ENCODE measurements around the gene TSPEAR.
"Not testable (repeated sequence)": the region's sequence is repeated elsewhere in the genome, so short reads cannot be mapped to it uniquely, and the experiment has no call there.

Gene TSPEAR

DNA sequence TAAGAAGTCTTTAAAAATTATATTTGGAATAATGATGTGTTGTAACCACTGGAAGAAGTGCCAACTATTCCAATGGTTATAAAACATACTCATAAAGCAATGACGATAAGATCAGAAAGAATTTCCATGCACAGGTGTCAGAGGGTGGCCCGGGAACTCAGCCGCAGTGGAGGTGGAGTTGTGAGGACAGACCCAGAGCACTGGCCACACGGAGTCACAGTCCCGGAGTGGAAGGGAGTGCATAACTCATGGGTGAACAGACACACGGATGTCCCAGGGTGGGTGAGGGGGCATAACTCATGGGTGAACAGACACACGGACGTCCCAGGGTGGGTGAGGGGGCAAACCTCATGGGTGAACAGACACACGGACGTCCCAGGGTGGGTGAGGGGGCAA, 135.3 kb downstream of the TSPEAR start:
- no peak overlapping the region for H3K27ac ChIP-seq
- TF ChIP-seq, protein P1, sequence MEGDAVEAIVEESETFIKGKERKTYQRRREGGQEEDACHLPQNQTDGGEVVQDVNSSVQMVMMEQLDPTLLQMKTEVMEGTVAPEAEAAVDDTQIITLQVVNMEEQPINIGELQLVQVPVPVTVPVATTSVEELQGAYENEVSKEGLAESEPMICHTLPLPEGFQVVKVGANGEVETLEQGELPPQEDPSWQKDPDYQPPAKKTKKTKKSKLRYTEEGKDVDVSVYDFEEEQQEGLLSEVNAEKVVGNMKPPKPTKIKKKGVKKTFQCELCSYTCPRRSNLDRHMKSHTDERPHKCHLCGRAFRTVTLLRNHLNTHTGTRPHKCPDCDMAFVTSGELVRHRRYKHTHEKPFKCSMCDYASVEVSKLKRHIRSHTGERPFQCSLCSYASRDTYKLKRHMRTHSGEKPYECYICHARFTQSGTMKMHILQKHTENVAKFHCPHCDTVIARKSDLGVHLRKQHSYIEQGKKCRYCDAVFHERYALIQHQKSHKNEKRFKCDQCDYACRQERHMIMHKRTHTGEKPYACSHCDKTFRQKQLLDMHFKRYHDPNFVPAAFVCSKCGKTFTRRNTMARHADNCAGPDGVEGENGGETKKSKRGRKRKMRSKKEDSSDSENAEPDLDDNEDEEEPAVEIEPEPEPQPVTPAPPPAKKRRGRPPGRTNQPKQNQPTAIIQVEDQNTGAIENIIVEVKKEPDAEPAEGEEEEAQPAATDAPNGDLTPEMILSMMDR (conservative IDR thresholded peaks at IDR 0.05) = no peak

DNA sequence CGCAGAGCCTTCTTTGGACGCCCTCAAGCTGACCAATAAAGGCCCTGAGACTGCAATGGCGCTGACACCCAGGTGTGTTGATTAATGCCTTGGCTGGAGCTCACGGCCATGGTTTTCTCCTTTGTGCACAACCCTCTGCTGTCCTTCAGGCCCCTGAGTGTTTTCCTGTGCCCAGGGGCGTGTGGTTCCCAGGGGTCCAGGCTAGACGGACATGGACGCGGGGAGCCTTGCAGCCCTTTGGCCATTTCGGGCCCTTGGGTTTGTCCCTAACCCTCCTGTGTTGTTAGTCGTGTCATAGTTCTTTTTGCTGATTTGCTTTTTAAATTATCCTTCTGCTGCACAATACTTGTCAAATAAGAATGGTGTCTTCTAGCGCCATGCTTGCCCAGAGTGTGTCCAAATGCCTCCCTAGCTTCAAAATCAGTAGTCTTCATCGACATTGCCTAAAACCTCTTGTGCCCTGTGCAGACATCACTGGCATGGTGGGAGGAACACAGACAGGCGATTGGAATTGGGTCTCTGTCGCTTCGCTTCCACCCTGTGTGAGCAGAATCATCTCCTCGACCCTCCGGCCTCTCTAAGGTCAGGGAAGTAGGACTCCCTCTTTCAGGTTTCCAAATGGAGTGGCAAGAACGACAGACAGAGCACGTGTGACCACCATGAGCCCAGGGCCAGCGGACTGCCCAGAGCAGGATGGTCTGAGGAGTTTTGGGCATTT, 135.9 kb downstream of the TSPEAR start:
- TF ChIP-seq, protein P1 (conservative IDR thresholded peaks at IDR 0.05) = no peak
- H3K27ac ChIP-seq = no peak overlapping the region

DNA sequence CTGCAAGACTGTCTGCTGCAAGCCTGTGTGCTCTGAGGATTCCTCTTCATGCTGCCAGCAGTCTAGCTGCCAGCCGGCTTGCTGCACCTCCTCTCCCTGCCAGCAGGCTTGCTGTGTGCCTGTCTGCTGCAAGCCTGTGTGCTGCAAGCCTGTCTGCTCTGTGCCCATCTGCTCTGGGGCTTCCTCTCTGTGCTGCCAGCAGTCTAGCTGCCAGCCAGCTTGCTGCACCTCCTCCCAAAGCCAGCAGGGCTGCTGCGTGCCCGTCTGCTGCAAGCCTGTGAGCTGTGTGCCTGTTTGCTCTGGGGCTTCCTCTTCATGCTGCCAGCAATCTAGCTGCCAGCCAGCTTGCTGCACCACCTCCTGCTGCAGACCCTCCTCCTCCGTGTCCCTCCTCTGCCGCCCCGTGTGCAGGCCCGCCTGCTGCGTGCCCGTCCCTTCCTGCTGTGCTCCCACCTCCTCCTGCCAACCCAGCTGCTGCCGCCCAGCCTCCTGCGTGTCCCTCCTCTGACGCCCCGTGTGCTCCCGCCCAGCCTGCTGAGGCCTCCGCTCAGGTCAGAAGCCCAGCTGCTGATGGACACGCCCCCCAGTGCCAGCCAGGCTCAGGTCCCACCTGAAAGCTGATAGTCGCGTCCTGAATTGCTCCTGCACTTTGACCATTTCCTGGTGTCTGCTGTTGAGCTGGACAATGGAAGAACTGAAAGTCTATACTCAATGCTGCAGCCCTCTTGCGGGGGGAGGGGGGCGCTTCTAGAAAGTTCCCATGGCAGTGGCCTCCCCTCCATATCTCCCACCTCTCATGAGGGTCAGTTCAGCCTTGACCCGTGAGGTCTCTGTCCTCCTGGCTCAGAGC, 136.7 kb downstream of the TSPEAR start:
- no peak overlapping the region for H3K27ac ChIP-seq
- TF ChIP-seq, protein P1 (conservative IDR thresholded peaks at IDR 0.05) = peak; percentile 11; the same call in 1 of the 2 replicates

DNA sequence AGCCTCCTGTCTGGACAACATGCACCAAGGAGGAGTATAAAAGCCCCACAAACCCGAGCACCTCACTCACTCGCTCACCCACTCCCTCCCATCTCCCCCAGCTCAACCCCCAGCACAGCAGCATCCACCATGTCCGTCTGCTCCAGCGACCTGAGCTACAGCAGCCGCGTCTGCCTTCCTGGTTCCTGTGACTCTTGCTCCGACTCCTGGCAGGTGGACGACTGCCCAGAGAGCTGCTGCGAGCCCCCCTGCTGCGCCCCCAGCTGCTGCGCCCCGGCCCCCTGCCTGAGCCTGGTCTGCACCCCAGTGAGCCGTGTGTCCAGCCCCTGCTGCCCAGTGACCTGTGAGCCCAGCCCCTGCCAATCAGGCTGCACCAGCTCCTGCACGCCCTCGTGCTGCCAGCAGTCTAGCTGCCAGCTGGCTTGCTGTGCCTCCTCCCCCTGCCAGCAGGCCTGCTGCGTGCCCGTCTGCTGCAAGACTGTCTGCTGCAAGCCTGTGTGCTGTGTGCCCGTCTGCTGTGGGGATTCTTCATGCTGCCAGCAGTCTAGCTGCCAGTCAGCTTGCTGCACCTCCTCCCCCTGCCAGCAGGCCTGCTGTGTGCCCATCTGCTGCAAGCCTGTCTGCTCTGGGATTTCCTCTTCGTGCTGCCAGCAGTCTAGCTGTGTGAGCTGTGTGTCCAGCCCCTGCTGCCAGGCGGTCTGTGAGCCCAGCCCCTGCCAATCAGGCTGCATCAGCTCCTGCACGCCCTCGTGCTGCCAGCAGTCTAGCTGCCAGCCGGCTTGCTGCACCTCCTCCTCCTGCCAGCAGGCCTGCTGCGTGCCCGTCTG, 137.5 kb downstream of the TSPEAR start, which contains the start of gene KRTAP10-4:
TSS of gene KRTAP10-4 (plus strand) at position 100 of the 827 bp plus-strand sequence. CDS start at position 130, 30 bp downstream.
- H3K27ac ChIP-seq = not testable (repeated sequence)

DNA sequence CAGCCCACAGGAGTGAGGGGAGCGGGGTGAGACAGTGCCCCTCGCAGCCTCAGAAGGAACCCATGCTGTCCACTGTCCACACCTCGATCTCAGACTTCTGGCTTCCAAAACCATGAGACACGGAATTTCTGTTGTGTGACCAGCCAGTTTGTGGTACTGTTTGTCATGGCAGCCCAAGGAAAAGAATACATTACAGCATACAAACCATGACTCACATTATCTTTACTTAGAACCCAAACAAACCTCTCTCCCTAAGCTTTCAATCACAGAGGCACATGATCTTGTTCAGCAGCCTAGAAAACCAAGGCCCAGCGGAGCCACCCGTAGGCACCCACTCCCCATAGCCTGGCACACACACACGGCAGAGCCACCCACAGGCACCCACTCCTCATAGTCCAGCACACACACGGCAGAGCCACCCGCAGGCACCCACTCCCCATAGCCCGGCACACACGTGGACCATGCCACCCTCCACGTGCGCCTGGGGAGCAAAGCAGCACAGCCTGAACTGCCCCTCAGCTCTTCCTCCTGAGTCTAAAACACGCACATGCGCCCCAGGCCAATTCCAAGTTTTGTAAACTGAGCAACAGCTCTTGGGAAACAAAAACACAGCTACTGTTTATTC, 138.3 kb downstream of the TSPEAR start:
- no peak overlapping the region for H3K27ac ChIP-seq
- TF ChIP-seq, protein P1 (conservative IDR thresholded peaks at IDR 0.05) = no peak

DNA sequence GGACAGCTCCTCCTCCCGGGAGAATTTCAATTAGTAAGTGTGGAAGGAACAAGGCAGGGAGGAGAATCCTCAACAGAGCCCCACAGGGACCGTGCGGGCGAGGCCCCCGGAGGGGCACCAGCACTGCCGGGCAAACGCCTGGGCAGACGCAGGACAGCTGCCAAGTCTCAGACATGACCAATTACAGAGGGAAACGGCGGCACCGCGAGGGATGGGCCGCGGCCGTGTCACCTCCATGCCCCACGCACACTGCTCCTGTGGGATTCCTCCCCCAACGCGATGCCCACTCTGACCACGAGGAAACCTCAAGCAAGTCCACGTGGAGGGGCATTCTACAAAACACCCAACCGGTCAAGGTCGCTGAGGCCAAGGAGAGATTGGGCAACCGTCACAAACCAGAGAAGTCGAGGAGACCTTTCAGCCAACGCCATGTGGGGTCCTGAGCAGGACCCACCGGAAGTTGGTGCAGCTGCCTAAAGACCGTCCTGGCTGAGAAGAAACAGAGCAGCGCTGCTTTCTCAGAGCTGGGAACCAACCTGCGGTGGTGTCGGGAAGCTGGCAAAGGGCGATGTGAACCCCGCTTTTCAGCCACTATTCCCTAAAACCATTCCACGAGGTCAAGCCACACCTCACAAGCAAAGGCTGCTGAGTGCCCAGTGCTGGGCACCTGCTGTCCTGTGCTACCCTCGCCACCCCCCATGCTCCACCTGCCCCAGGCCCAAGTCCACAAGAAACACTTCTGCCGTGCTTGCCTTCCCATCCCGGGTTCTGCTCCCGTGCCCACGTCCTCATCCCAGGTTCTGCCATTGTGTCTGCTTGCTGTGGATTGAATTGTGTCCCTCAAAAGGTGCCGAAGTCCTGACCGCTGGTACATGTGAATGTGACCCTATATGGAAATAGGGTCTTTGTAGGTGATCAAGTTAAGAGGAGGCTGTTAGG, 139.3 kb downstream of the TSPEAR start:
- TF ChIP-seq, protein P1 (conservative IDR thresholded peaks at IDR 0.05) = no peak
- H3K27ac ChIP-seq = no peak overlapping the region

DNA sequence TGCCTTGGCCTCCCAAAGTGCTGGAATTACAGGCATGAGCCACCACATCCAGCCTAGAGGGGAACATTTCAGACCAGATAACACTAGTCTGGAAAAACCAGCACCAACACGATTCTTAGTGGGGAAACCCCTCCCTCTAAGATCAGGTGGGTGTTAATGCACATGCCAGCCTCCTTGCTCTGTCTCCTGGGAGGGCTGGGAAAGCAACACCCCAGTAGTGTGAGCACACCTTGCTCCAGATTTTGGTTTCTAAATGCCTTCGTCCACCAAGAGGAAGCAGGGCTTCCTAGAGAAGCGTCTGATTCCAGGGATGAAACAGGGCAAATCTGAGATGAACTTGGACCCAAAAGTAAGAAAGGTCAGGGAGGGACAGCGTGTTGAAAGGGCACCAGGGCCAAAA, 140.1 kb downstream of the TSPEAR start:
- TF ChIP-seq, protein P1 (conservative IDR thresholded peaks at IDR 0.05) = no peak
- no peak overlapping the region for H3K27ac ChIP-seq
